HG03469 (cell line): ENCODE data around the gene LILRA5.
"Not testable (repeated sequence)": the region's sequence is repeated elsewhere in the genome, so short reads cannot be mapped to it uniquely, and the experiment has no call there.

Experiments
- ATAC-seq: cut with Tn5 transposase; IDR thresholded peaks from one replicate; pipeline ENCODE4 v1.9.1; 2021; ENCODE audit warnings: mild to moderate bottlenecking, moderate library complexity, moderate number of reproducible peaks; ENCODE audit not compliant: unreplicated experiment

Gene LILRA5

GRCh38 chr19:54335164-54335563 is 22.2 kb upstream of the LILRA5 start:
- ATAC-seq, result no peak

DNA sequence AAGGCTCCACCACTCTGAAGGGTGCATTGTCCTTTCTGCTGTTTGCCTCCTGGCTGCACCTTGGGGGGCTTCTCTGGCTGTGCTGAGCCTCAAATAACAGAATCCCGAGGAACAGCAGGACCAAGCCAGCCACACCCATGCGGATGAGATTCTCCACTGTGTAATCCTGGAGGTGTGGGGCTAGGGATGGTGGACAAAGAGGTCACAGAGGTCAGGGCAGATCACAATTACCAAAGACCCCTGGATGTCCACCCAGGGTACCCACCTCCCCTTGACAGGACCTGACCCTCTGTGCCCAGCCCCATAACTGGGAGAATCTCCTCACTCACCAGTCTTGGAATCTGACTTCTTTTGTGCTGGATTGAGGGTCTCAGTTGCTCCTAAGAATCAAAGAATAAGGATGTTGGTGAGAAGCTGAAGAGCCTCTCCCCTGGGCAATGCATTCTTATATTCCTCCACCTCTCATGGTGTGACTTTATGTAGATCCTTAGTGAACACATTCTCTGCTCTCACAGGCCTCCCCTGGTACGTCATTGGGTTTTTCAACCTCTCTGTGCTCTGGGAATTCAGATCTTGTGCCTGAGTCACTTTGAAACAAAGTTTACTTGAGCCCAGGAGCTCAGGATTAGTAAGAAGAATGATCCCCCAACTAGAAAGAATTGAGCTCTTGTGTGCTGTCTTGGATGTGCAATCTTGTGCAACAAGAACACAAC is 20.8 kb upstream of the LILRA5 start:
- ATAC-seq, result no peak

DNA sequence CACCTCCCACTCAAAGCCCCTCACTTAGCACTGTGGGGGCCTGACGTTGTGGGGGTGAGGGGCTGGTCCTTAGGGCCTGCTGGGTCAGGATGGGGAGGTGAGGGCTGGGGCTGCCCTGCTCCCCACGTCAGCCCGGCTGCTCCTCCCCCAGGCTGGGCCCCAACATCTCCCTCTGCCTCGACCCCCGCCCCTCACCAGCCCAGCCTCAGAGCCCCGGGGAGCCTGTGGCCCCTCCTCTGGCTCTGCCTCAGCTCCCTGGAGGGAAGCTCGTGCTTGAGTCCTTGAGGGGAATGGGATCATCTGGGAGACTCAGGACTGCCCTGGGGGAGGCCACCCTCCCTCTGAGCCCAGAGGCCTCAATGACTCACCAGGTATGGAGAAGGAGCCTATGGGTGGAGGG is 19.2 kb upstream of the LILRA5 start:
- no peak for ATAC-seq

DNA sequence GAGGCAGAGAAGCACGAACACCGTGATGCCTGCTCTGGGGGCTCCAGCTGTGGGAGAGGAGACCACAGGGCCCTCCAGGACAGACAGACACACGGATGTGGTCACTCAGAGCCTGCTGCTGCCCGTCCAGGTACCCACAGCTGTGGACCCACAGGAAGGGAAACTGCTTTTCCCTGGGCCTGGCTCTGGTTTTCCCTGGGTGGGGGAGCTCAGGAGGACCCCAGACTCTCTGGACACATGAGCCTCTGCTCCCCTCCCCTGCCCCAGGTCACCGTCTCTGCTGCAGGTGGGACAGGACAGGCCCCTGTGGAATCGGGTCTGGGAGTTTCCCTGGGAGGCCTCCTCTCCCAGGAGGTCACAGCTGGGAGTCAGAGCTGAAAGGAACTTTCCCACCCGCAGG is 18.7 kb upstream of the LILRA5 start:
- ATAC-seq, result no peak

GRCh38 chr19:54329476-54330165 is 16.7 kb upstream of the LILRA5 start:
- ATAC-seq, result no peak

DNA sequence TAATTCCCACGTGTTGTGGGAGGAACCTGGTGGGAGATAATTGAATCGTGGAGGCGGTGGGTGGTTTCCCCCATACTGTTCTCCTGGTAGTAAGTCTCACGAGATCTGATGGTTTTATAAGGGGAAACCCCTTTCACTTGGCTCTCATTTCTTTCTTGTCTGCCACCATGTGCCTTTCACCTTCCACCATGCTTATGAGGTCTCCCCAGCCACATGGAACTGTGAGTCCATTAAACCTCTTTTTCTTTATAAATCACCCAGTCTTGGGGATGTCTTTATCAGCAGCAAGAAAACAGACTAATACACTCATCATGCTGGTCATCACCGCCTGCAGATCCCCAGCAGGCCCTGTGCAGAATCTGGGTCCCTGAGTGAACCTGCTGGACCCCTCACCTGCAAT is 15.8 kb upstream of the LILRA5 start:
- ATAC-seq, result not testable (repeated sequence)

DNA sequence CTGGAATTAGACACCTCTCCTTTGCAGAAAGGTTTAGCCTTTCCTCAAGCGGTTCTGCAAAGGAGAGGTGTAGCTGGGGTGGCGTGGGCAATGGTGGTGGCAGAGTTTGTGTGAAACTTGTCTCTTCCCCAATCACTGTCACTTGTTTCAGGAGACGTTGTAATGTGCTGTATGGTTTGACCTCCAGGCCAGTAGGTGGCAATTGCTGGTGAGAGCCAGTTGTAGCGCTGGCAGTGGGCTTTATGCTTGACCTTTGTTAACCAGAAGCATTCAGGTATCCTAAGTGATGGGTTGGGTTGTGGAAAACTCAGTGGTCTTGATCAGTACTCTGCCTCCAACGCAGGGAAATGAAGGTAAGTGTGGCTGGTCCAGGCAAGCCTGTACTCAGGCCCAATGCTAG is 12.7 kb upstream of the LILRA5 start:
- ATAC-seq, result no peak

DNA sequence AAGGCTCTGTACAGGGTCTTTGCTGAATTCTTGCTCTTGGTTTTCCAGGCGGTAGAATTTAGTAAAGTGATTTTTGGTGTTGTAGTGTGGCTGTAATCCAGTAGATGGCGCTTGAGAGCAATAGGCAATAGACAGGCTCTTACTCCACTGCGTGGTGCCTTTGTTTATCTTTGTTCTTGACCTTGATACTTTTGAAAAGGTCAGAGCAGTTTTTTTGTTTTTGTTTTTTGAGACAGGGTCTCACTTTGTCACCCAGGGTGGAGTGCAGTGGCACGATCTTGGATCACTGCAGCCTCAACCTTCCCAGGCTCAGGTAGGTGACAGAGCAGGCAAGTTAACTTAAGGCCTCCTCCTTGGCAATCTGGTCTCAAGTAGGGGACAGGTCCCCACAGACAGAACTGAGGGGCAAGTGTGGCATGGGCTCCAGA is 12.2 kb upstream of the LILRA5 start:
- no peak for ATAC-seq

GRCh38 chr19:54324071-54324470 is 11.1 kb upstream of the LILRA5 start:
- no peak for ATAC-seq

GRCh38 chr19:54322934-54323333 is 10.0 kb upstream of the LILRA5 start:
- ATAC-seq, result not testable (repeated sequence)

DNA sequence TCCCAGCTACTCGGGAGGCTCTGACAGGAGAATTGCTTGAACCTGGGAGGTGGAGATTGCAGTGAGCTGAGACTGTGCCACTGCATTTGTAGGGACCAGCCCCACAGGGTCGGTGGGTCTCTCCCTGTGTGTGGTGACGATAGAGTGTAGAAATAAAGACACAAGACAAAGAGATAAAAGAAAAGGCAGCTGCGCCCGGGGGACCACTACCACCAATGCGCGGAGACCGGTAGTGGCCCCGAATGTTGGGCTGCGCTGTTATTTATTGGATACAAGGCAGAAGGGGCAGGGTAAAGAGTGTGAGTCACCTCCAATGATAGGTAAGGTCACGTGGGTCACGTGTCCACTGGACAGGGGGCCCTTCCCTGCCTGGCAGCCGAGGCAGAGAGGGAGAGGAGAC is 9.3 kb upstream of the LILRA5 start:
- not testable (repeated sequence) for ATAC-seq

DNA sequence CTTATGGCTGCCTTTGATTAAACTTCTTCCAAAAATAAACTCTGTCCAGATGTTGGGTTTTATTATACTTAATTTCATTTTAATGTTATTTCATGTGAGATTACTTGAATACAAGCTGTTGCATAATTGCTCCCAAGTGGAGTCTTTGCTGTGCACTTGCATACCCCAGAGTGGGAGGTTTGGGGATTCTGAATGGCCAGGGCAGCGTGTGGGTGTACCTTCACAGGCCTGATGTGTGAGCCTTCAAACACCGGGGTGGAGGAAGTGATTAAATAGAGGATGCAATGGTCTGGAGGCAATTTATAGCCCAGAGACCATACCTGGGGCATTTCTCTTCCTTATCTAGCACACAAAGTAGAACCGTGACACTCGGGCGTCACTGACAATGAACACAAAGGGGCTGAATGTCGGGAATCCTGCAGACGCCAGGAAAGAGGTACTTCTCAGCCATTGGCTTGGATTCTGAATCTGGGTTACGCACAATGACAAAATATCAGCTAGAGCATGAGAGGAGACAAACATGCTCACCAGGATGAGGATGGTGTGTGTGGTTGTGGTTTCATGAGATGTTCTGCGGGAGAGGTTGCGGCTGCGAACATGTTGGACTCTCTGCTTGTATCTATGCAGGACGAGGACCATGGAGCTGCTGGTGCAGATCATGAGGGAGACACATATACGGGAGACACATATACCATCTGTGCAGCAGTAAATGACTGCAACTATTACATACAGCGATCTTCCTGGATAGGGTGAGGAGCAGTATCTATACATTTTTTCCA is 7.1 kb upstream of the LILRA5 start:
- ATAC-seq, result no peak

- ATAC-seq, result no peak
These were observed 6.1 kb upstream of the LILRA5 start for GRCh38 chr19:54319049-54319448.

DNA sequence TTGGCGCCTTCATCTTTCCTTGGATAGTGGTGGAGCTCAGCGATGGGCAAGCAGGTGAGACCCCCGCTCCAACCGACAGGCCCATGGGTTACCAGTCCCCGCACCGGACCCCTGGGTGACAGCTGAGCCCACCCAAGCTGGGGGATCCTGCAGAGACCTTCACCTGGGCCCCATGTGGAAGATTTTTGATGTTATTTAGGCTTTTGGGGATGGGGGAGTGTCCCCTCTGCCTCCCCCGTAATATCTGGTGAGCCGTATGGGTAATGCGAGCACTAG is 4.9 kb upstream of the LILRA5 start:
- ATAC-seq, result no peak

DNA sequence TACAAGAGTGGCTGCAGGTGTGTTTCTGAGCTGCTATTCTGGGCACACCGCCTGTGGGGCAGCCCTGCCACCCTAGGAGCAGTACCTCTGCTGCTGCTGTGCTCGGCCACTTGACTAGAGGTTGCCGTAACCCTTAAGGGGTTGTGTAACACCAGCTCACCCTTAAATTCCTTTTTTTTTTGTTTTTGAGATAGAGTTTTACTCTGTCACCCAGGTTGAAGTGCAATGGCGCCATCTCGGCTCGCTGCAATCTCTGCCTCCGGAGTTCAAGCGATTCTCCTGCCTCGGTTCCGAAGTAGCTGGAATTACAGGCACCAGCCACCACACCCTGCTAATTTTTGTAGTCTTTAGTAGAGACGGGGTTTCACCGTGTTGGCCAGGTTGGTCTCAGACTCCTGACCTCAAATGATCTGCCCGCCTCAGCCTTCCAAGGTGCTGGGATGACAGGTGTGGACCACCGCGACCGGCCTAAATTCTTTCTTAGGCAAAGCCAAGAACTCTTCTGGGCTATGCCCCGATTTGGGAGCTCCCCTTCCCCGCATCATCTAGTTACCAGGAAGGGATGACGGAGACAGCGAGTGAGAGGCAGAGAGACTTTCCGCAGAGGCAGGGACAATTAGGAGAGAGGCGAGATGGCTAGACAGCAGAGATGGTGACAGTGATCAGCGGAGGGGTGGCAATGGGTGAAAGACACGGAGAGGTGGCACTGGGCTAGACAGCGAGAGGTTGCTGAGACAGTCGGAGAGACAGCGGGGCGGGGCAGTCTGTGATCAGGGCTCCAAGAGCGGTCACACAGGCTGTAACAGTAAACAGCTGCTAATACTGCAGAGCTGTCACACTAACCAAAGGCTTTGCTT is 4.4 kb upstream of the LILRA5 start:
- ATAC-seq, result no peak

- ATAC-seq, result no peak
These were observed 3.8 kb upstream of the LILRA5 start for GRCh38 chr19:54316746-54317107.

- no peak for ATAC-seq
These were observed 3.0 kb upstream of the LILRA5 start for GRCh38 chr19:54315956-54316355.

- ATAC-seq, result no peak
These were observed 955 bp downstream of the LILRA5 start for GRCh38 chr19:54312011-54312410.

DNA sequence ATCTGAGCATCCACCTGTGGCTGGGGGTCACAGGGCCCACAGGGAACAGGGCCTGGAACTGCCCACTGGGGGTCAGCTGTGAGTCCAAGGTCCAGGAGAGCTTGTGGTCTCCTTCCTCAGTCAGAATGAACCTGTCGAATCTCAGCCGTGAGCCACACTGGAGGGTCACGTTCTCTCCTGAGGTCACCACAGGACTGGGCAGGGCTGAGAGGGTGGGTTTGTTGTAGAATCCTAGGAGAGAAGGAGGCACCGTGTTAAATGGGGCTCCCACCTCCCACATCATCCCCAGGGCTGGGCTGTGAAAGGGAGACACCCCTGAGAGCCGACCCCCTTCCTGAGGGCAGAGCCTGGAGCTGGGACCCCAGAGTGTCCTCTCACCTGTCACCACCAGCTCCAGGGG is 1.5 kb downstream of the LILRA5 start:
- no peak for ATAC-seq

DNA sequence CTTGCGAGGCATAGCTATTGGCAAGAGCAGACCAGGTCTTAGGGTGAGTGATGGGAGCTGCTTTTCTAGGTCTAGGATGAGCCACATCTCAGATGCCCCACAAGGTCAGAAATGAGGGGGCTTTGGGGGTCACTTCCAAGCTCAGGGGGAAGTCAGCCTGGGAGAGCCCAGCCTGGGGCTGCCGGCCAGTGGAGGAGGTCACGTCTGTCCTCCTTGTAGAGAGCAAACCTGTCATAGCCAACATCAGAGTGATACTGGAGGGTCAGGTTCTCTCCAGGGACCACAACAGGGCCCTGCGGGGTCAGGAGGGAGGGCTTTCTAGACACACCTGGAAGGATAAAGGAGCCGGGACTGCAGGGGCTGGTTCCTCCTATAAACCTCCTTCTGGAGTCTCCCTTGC is 2.4 kb downstream of the LILRA5 start:
- ATAC-seq, result no peak

GRCh38 chr19:54309811-54310210 is 3.2 kb downstream of the LILRA5 start:
- no peak for ATAC-seq
